ENCODE measurements around the gene ZNF593. TPM values are rescaled to one million over a fixed set of nuclear protein-coding genes. Genes with fewer than 3 reads are reported as not detected.

Gene ZNF593
- polyA plus RNA-seq, 1 donor (not counting 4 experiments of a cell fraction or from before 2014, with no cell fraction given) = 26.0 TPM

- dilution Hi-C loops (cut with MboI; ENCODE audit: extremely low pct_ligation_motif_present, low sequenced_read_pairs) = no loop called here
- H4K20me1 ChIP-seq (ENCODE audit: control insufficient read depth, extremely low read depth, insufficient read depth, low read length) = no peaks in the 10 kb centered on the region
- TF ChIP-seq EZH2 (IDR thresholded peaks at IDR 0.05; ENCODE audit: low read length) = no peak
- no peak for TF ChIP-seq CTCF (optimal IDR thresholded peaks at IDR 0.05 in 1 of 3, IDR thresholded peaks at IDR 0.05 in 1 of 3, conservative IDR thresholded peaks at IDR 0.05 in 1 of 3; ENCODE audit: extremely low read depth in 1 of 3, insufficient read depth in 2 of 3, low read length in 3 of 3)
- H3K36me3 ChIP-seq (ENCODE audit: control insufficient read depth in 2 of 2, extremely low read depth in 1 of 2, insufficient read depth in 2 of 2, low read length in 2 of 2) = peaks cover 0 to 10% of the 10 kb centered on the region in 2 experiments
- H3K27me3 ChIP-seq (ENCODE audit: control insufficient read depth, extremely low read depth, insufficient read depth, low read length) = no peaks in the 10 kb centered on the region
- peak within 1 kb of the TSS; percentile 85 for H2AFZ ChIP-seq (ENCODE audit: control insufficient read depth, low read length)
- peak within 1 kb of the TSS; percentile 60 for H3K27ac ChIP-seq (ENCODE audit: control insufficient read depth, insufficient read depth, low read length)
- H3K9me3 ChIP-seq (ENCODE audit: control insufficient read depth, low read depth, low read length) = no peaks in the 10 kb centered on the region
- peak within 1 kb of the TSS; percentile 78 for H3K4me2 ChIP-seq (ENCODE audit: control insufficient read depth, extremely low read depth, insufficient read depth, low read depth, low read length)
- no peaks in the 10 kb centered on the region for H3K9me1 ChIP-seq (ENCODE audit: control insufficient read depth, extremely low read depth, insufficient read depth, low read length)
- DNase-seq (ENCODE audit: low read depth, low spot score) = no peak
- FAIRE-seq = no peak
- H3K9ac ChIP-seq (ENCODE audit: control insufficient read depth, extremely low read depth, insufficient read depth, low read length) = peak within 1 kb of the TSS; percentile 89
- H3K79me2 ChIP-seq (ENCODE audit: control insufficient read depth, insufficient read depth, low read length) = peaks cover 17% of the 10 kb centered on the region
- H3K4me3 ChIP-seq (ENCODE audit: control insufficient read depth in 2 of 3, extremely low read depth in 1 of 3, insufficient read depth in 2 of 3, low read depth in 1 of 3, low read length in 3 of 3) = peak within 1 kb of the TSS; percentile 64 to 94 (median 80)
- peaks cover 11% of the 10 kb centered on the region for H3K4me1 ChIP-seq (ENCODE audit: control insufficient read depth, extremely low read depth, insufficient read depth, low read length)
Observed at GRCh38 chr1:26168410-26169197, 1.1 kb upstream of the ZNF593 start, which contains the start of gene C1orf232. C1orf232 (minus strand) TSS chr1:26168963; CDS start chr1:26168499, 464 bp downstream.

DNA sequence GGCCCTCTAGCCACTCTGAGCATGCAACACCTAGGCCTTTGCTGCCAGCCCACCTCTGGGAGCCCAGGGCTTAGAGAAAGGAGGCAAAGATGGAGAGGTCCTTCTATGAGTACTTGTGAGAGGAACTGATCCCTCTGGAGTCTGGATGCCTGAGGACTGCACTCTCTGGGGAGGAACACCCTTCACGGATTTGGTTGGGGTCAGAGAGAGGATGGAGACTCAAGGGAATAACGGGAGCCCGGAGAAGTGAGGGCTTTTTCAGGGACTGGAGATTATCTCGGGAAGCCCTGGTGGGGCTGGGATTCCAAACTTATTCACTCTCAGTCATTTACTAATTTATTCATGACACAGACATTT, 532 bp upstream of the ZNF593 start:
- Histone ChIP-seq H2AFZ (ENCODE audit: control insufficient read depth, low read length) (peak overlapping the region; percentile 71), H3K27me3 (ENCODE audit: control insufficient read depth, extremely low read depth, insufficient read depth, low read length) (no peaks in the 10 kb centered on the region), H3K27ac (ENCODE audit: control insufficient read depth, insufficient read depth, low read length) (no peak overlapping the region), H3K9me3 (ENCODE audit: control insufficient read depth, low read depth, low read length) (no peaks in the 10 kb centered on the region), H3K4me2 (ENCODE audit: control insufficient read depth, extremely low read depth, insufficient read depth, low read depth, low read length) (peak overlapping the region; percentile 78), H3K36me3 (ENCODE audit: control insufficient read depth in 2 of 2, extremely low read depth in 1 of 2, insufficient read depth in 2 of 2, low read length in 2 of 2) (peaks cover 0 to 10% of the 10 kb centered on the region in 2 experiments), H4K20me1 (ENCODE audit: control insufficient read depth, extremely low read depth, insufficient read depth, low read length) (no peaks in the 10 kb centered on the region), H3K4me1 (ENCODE audit: control insufficient read depth, extremely low read depth, insufficient read depth, low read length) (peaks cover 11% of the 10 kb centered on the region), H3K9me1 (ENCODE audit: control insufficient read depth, extremely low read depth, insufficient read depth, low read length) (no peaks in the 10 kb centered on the region), H3K9ac (ENCODE audit: control insufficient read depth, extremely low read depth, insufficient read depth, low read length) (peak overlapping the region; percentile 89), H3K79me2 (ENCODE audit: control insufficient read depth, insufficient read depth, low read length) (peaks cover 17% of the 10 kb centered on the region), H3K4me3 (ENCODE audit: control insufficient read depth in 2 of 3, extremely low read depth in 1 of 3, insufficient read depth in 2 of 3, low read depth in 1 of 3, low read length in 3 of 3) (peak overlapping the region in 1 of 3 experiments; percentile 80)
- DNase-seq (ENCODE audit: low read depth, low spot score) (no peak), FAIRE-seq (no peak)
- dilution Hi-C loops (cut with MboI; ENCODE audit: extremely low pct_ligation_motif_present, low sequenced_read_pairs) = no loop called here
- TF ChIP-seq CTCF (optimal IDR thresholded peaks at IDR 0.05 in 1 of 3, IDR thresholded peaks at IDR 0.05 in 1 of 3, conservative IDR thresholded peaks at IDR 0.05 in 1 of 3; ENCODE audit: extremely low read depth in 1 of 3, insufficient read depth in 2 of 3, low read length in 3 of 3) = no peak
- TF ChIP-seq EZH2 (IDR thresholded peaks at IDR 0.05; ENCODE audit: low read length) = no peak

All from keratinocyte (primary cell).